A673 (cell line): ENCODE measurements around the gene GGN.

Source experiments
- EZH2 ChIP-seq: fragments of 200-600 bp; sonication (generic); IDR thresholded peaks from 2 replicates; pipeline ENCODE4 v1.6.1; 2017; ENCODE audit warnings: borderline replicate concordance, low read depth, mild to moderate bottlenecking, mixed read lengths, antibody characterized with exemption, low read length; ENCODE audit not compliant: poor library complexity, severe bottlenecking
- TF ChIP-seq, protein P1 (sequence below): fragments of 300-800, 200-600 bp; sonication (generic); conservative IDR thresholded peaks from 2 replicates; pipeline ENCODE4 v1.5.1; 2017; ENCODE audit warnings: low read depth, mild to moderate bottlenecking, antibody characterized with exemption, low read length, moderate library complexity, mixed read lengths

DNA sequence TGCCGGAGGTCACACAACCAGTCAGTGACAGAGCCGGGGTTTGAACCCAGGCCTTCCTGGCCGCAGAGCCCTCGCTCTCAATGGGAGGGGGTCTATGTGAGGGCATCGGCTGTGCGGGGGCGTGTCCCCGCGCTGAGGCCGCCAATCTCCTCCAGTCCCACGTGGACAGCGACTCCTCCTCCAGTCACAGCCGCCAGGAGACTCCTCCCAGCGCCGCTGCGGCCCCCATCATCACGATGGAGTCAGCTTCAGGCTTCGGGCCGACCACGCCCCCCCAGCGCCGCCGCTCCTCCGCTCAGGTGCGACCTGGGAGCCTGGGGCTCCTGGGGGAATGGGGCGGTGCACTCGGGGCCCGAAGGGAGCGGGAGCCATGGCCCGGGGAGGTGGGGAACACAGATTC is 6.7 kb upstream of the GGN start:
- TF ChIP-seq, protein P1, sequence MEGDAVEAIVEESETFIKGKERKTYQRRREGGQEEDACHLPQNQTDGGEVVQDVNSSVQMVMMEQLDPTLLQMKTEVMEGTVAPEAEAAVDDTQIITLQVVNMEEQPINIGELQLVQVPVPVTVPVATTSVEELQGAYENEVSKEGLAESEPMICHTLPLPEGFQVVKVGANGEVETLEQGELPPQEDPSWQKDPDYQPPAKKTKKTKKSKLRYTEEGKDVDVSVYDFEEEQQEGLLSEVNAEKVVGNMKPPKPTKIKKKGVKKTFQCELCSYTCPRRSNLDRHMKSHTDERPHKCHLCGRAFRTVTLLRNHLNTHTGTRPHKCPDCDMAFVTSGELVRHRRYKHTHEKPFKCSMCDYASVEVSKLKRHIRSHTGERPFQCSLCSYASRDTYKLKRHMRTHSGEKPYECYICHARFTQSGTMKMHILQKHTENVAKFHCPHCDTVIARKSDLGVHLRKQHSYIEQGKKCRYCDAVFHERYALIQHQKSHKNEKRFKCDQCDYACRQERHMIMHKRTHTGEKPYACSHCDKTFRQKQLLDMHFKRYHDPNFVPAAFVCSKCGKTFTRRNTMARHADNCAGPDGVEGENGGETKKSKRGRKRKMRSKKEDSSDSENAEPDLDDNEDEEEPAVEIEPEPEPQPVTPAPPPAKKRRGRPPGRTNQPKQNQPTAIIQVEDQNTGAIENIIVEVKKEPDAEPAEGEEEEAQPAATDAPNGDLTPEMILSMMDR = no peak
- no peak for TF ChIP-seq EZH2
